ENCODE measurements around the gene C22orf31. TPM values are rescaled to one million over a fixed set of nuclear protein-coding genes. Genes with fewer than 3 reads are reported as not detected.

C22orf31 gene
- total RNA-seq, 1 experiment from 2014 or later: not detected

DNA sequence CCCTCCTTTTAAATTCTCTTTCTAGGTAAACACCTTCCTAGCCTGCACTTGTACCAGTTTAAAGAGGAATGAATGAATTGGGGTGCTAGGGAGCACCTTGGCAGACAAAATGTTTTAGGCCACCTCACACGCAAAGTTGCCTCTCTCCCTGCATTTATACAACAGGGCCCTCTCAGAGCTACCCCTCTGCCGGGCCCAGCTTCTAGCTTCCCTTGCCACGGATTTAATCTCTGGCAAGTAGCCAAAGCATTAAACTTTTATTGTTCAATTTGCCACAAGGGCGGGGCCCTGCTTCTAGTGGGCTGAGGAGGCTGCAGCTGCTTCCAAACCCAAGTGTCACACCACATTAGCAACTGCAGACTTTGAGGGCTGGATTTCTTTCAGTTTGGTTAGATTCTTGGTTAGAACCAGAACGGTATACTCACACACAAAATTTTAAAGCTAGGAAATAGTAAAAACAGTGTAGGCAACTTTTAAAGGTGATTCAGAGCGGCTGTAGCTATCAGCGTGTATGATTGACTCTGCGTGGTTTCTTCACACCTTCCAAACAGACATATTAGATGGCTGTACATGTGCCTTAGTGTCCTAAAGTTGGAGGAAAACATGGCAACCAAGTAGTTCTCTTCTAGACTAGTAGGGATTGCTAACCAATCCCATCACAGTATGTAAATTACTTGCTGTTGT is 17.7 kb upstream of the C22orf31 start:
- Histone ChIP-seq H3K4me3 (replicated peaks in 1 of 2; ENCODE audit: low read depth in 1 of 2, low read length in 2 of 2) (no peak overlapping the region), H3K79me2 (ENCODE audit: insufficient read depth, low read length) (no peaks in the 10 kb centered on the region), H3K9ac (ENCODE audit: low read length) (no peak overlapping the region), H3K27ac (ENCODE audit: low read depth, low read length) (no peak overlapping the region), H3K4me1 (ENCODE audit: control insufficient read depth in 1 of 2, insufficient read depth in 2 of 2, low read length in 2 of 2) (peaks cover 6 to 13% of the 10 kb centered on the region in 2 experiments), H4K20me1 (ENCODE audit: insufficient read depth) (no peaks in the 10 kb centered on the region), H3K27me3 (ENCODE audit: insufficient read depth, low read length) (no peaks in the 10 kb centered on the region), H2AFZ (ENCODE audit: low read depth, low read length, poor library complexity, severe bottlenecking) (no peak overlapping the region), H3K36me3 (ENCODE audit: control insufficient read depth in 1 of 2, insufficient read depth in 2 of 2, low read length in 2 of 2) (no peaks in the 10 kb centered on the region), H3K4me2 (ENCODE audit: low read length) (no peak overlapping the region), H3K9me2 (ENCODE audit: insufficient read depth) (no peaks in the 10 kb centered on the region), H3K9me3 (ENCODE audit: control insufficient read depth in 1 of 2, insufficient read depth in 1 of 2, low read depth in 1 of 2, low read length in 2 of 2) (no peaks in the 10 kb centered on the region)
- intact Hi-C loops (cut with micrococcal nuclease): loop anchor here (10.0 kb wide), 1 partner anchor 1385 kb away; no protein-coding TSS in a partner anchor
- DNase-seq (ENCODE audit: low read depth, low spot score): no peak
- ChIA-PET RAD21 (ENCODE audit: low non-redundant PET in 1 of 2, low total read pairs in 2 of 2, uncharacterized antibody in 2 of 2, unreplicated experiment in 2 of 2) (no interaction called here), CTCF (no interaction called here), POLR2A (no interaction called here)
- TF ChIP-seq SRF (IDR thresholded peaks at IDR 0.05; ENCODE audit: low read depth) (no peak), ZFX (IDR thresholded peaks at IDR 0.05) (no peak), JUND (IDR thresholded peaks at IDR 0.05) (no peak), CEBPB (IDR thresholded peaks at IDR 0.05; ENCODE audit: low read depth) (no peak), SP1 (IDR thresholded peaks at IDR 0.05; ENCODE audit: low read depth) (no peak), POLR2AphosphoS5 (IDR thresholded peaks at IDR 0.05; ENCODE audit: low read depth, low read length) (no peak), EGR1 (IDR thresholded peaks at IDR 0.05; ENCODE audit: low read depth) (no peak), EZH2 (IDR thresholded peaks at IDR 0.05) (no peak), ZNF274 (IDR thresholded peaks at IDR 0.05; ENCODE audit: low read depth, low read length) (no peak)
- TF ChIP-seq, protein P1, sequence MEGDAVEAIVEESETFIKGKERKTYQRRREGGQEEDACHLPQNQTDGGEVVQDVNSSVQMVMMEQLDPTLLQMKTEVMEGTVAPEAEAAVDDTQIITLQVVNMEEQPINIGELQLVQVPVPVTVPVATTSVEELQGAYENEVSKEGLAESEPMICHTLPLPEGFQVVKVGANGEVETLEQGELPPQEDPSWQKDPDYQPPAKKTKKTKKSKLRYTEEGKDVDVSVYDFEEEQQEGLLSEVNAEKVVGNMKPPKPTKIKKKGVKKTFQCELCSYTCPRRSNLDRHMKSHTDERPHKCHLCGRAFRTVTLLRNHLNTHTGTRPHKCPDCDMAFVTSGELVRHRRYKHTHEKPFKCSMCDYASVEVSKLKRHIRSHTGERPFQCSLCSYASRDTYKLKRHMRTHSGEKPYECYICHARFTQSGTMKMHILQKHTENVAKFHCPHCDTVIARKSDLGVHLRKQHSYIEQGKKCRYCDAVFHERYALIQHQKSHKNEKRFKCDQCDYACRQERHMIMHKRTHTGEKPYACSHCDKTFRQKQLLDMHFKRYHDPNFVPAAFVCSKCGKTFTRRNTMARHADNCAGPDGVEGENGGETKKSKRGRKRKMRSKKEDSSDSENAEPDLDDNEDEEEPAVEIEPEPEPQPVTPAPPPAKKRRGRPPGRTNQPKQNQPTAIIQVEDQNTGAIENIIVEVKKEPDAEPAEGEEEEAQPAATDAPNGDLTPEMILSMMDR (IDR thresholded peaks at IDR 0.05 in 2 of 3, conservative IDR thresholded peaks at IDR 0.05 in 1 of 3; ENCODE audit: borderline replicate concordance in 1 of 3, insufficient read depth in 1 of 3, low read depth in 2 of 3, low read length in 2 of 3): no peak
- TF ChIP-seq, protein P2, sequence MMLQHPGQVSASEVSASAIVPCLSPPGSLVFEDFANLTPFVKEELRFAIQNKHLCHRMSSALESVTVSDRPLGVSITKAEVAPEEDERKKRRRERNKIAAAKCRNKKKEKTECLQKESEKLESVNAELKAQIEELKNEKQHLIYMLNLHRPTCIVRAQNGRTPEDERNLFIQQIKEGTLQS (IDR thresholded peaks at IDR 0.05): no peak
- no TSS peak for BruUV-seq (replicated peaks)
- ATAC-seq: no peak

Data from HCT116 (cell line).